Upper lobe of left lung (tissue), 6 donors: ENCODE results near the gene TOM1L2. TPM values are rescaled to one million over a fixed set of nuclear protein-coding genes. Genes with fewer than 3 reads are reported as not detected.

Experiments
- ATAC-seq, 2 donors: fragments of 200-7000 bp; cut with Tn5 transposase; one replicate each; pipeline ENCODE4 v1.9.1; 2022; ENCODE audit warnings: mild to moderate bottlenecking in 2 of 2, moderate library complexity in 2 of 2; ENCODE audit not compliant: low FRiP score in 2 of 2
- DNase-seq, 2 donors: peaks; one replicate each; pipeline ENCODE4 v3.0.0-alpha.2; 2019 to 2020
- H3K27ac ChIP-seq, 4 donors: fragments of 200-600 bp; sonication (generic); one replicate each; pipeline ENCODE4 v1.5.1; 2016 to 2019
- H3K27me3 ChIP-seq, 4 donors: fragments of 200-600 bp; sonication (generic); one replicate each; pipeline ENCODE4 v1.5.1; 2017 to 2019
- H3K36me3 ChIP-seq, 4 donors: fragments of 200-600 bp; sonication (generic); one replicate each; pipeline ENCODE4 v1.5.1; 2016 to 2019
- H3K4me1 ChIP-seq, 4 donors: fragments of 200-600 bp; sonication (generic); one replicate each; pipeline ENCODE4 v1.5.1; 2018 to 2019
- H3K4me3 ChIP-seq, 4 donors: fragments of 200-600 bp; sonication (generic); one replicate each; pipeline ENCODE4 v1.5.1; 2017 to 2019; ENCODE audit warnings: mild to moderate bottlenecking in 2 of 4, moderate library complexity in 1 of 4
- H3K9me3 ChIP-seq, 4 donors: fragments of 200-600 bp; sonication (generic); one replicate each; pipeline ENCODE4 v1.5.1; 2018 to 2019
- CTCF ChIP-seq, 6 experiments: fragments of 450-650 bp in 4 of 6; fragments of 200-600 bp in 2 of 6; sonication (generic) in 2 of 6; IDR thresholded peaks; one replicate each; pipeline ENCODE4 v1.5.1; 2016 to 2019; ENCODE audit warnings: antibody characterized with exemption in 6 of 6
- EP300 ChIP-seq, 4 donors: sonication (generic); formaldehyde crosslinking; IDR thresholded peaks; one replicate each; pipeline ENCODE4 v1.5.1; 2017; ENCODE audit warnings: antibody characterized with exemption in 4 of 4, control low read depth in 2 of 4
- POLR2A ChIP-seq, 4 donors: fragments of 450-650 bp; IDR thresholded peaks; one replicate each; pipeline ENCODE4 v1.5.1; 2016 to 2017; ENCODE audit warnings: antibody characterized with exemption in 4 of 4, mild to moderate bottlenecking in 2 of 4
- POLR2AphosphoS5 ChIP-seq, 2 donors: sonication (generic); formaldehyde crosslinking; IDR thresholded peaks; one replicate each; pipeline ENCODE4 v1.5.1; 2017; ENCODE audit warnings: antibody characterized with exemption in 2 of 2
- WGBS, 2 donors: methylation state at CpG; one replicate each; pipeline ENCODE4 v1.1.5; 2017 to 2018; 5-methylcytosine and 5-hydroxymethylcytosine counted together
- total RNA-seq, 6 donors: library from RNA; depleted of rRNA in 4 of 6; stranded (reverse); fragments of >200 nt in 4 of 6; gene quantifications; one replicate each; pipeline versions ENCODE4 v1.1.0 to v1.2.1, GENCODE V29; 2016 to 2021
- donor health status: DM: no; HTN: no; CAD: no; lungs with moderate emphysema.
- donor health status: DM: no; HTN: yes; CAD: no; lungs with severe emphysema.

TOM1L2 gene
- total RNA-seq, 6 donors from 2014 or later = 54.2 to 134 (median 72.9) TPM

GRCh38 chr17:17966399-17966798 is 5.8 kb downstream of the TOM1L2 start:
- Histone ChIP-seq H3K36me3 (no peaks in the 10 kb centered on the region), H3K27me3 (no peaks in the 10 kb centered on the region), H3K27ac (no peak overlapping the region), H3K4me3 (no peak overlapping the region), H3K9me3 (no peaks in the 10 kb centered on the region), H3K4me1 (peaks cover 18 to 49% (median 37%) of the 10 kb centered on the region in 4 donors)
- TF ChIP-seq CTCF (IDR thresholded peaks at IDR 0.05) (no peak), POLR2A (IDR thresholded peaks at IDR 0.05) (no peak), EP300 (IDR thresholded peaks at IDR 0.05) (no peak), POLR2AphosphoS5 (IDR thresholded peaks at IDR 0.05) (no peak)
- 85 to 86% methylated on average over 3 of the region's 3 CpGs for WGBS, 2 donors
- ATAC-seq (no peak), DNase-seq (no peak)

- ATAC-seq = no peak
- Histone ChIP-seq H3K4me3 (no peak overlapping the region), H3K4me1 (peaks cover 12 to 42% (median 28%) of the 10 kb centered on the region in 4 donors), H3K27me3 (no peaks in the 10 kb centered on the region), H3K9me3 (no peaks in the 10 kb centered on the region), H3K27ac (peak overlapping the region in 1 of 4 donors; percentile 14), H3K36me3 (no peaks in the 10 kb centered on the region)
- WGBS, 2 donors = 54 to 73% methylated on average over 2 of the region's 2 CpGs
- no peak for TF ChIP-seq POLR2AphosphoS5 (IDR thresholded peaks at IDR 0.05)
- no peak for TF ChIP-seq POLR2A (IDR thresholded peaks at IDR 0.05)
- TF ChIP-seq EP300 (IDR thresholded peaks at IDR 0.05) = no peak
- no peak for TF ChIP-seq CTCF (IDR thresholded peaks at IDR 0.05)
- no peak for DNase-seq
These were observed 7.0 kb downstream of the TOM1L2 start for GRCh38 chr17:17965152-17965721.

- TF ChIP-seq EP300 (IDR thresholded peaks at IDR 0.05) (no peak), POLR2AphosphoS5 (IDR thresholded peaks at IDR 0.05) (no peak), POLR2A (IDR thresholded peaks at IDR 0.05) (no peak), CTCF (IDR thresholded peaks at IDR 0.05) (no peak)
- ATAC-seq (no peak), DNase-seq (no peak)
- Histone ChIP-seq H3K36me3 (no peaks in the 10 kb centered on the region), H3K4me3 (no peak overlapping the region), H3K27me3 (no peaks in the 10 kb centered on the region), H3K9me3 (no peaks in the 10 kb centered on the region), H3K4me1 (peaks cover 12 to 42% (median 28%) of the 10 kb centered on the region in 4 donors), H3K27ac (no peak overlapping the region)
- 85 to 87% methylated on average over 4 of the region's 4 CpGs for WGBS, 2 donors
These were observed 7.5 kb downstream of the TOM1L2 start for GRCh38 chr17:17964710-17965109.

- no peak overlapping the region for H3K4me3 ChIP-seq
- TF ChIP-seq CTCF (IDR thresholded peaks at IDR 0.05) (no peak), POLR2AphosphoS5 (IDR thresholded peaks at IDR 0.05) (no peak), EP300 (IDR thresholded peaks at IDR 0.05) (no peak), POLR2A (IDR thresholded peaks at IDR 0.05) (no peak)
- H3K27ac ChIP-seq = no peak overlapping the region
- no peak for ATAC-seq
- H3K9me3 ChIP-seq = no peaks in the 10 kb centered on the region
- DNase-seq = no peak
- 70 to 72% methylated on average over 7 of the region's 7 CpGs for WGBS, 2 donors
- peaks cover 20 to 43% (median 36%) of the 10 kb centered on the region in 4 donors for H3K4me1 ChIP-seq
- no peaks in the 10 kb centered on the region for H3K27me3 ChIP-seq
- H3K36me3 ChIP-seq = no peaks in the 10 kb centered on the region
These were observed 8.3 kb downstream of the TOM1L2 start for GRCh38 chr17:17963694-17964436.
